Pancreas (tissue), 10 donors: ENCODE results near the gene RPL10A. TPM values are rescaled to one million over a fixed set of nuclear protein-coding genes. Genes with fewer than 3 reads are reported as not detected.

Source experiments
- ATAC-seq, 4 donors: fragments of 200-7000 bp; cut with Tn5 transposase; one replicate each; pipeline versions ENCODE4 v1.8.0 to v1.9.1; 2020; ENCODE audit warnings: mild to moderate bottlenecking in 4 of 4, moderate library complexity in 4 of 4
- DNase-seq, 6 donors: peaks; one replicate each; pipeline ENCODE4 v3.0.0-alpha.2; 2020
- FAIRE-seq: peaks from 2 replicates; lab custom pipeline; 2012; peaks lifted over from hg19 to GRCh38; lab: Jason Lieb, UNC
- H3K27ac ChIP-seq, 4 donors: fragments of 200-600 bp; sonication (generic); 1 replicate in 3 of 4; 2 replicates in 1 of 4; pipeline versions ENCODE4 v1.5.0 to v1.8.0; 2020
- H3K27me3 ChIP-seq, 4 donors: fragments of 200-600 bp; one replicate each; pipeline ENCODE4 v1.8.0; 2021
- H3K36me3 ChIP-seq, 3 donors: fragments of 200-600 bp; sonication (generic) in 1 of 3; one replicate each; pipeline versions ENCODE4 v1.5.0 to v1.8.0; 2020 to 2021
- H3K4me1 ChIP-seq, 3 donors: fragments of 200-600 bp; one replicate each; pipeline ENCODE4 v1.8.0; 2021
- H3K4me3 ChIP-seq, 4 donors: fragments of 200-600 bp; sonication (generic) in 2 of 4; one replicate each; pipeline versions ENCODE4 v1.5.0 to v1.8.0; 2020 to 2021
- H3K9me3 ChIP-seq, 4 donors: fragments of 200-600 bp; one replicate each; pipeline ENCODE4 v1.8.0; 2021
- CTCF ChIP-seq, 4 donors: fragments of 200-600 bp; sonication (generic) in 3 of 4; IDR thresholded peaks; one replicate each; pipeline versions ENCODE4 v1.5.0 to v1.8.0; 2021; ENCODE audit warnings: antibody characterized with exemption in 4 of 4
- WGBS, 2 donors: extraction: QIAGEN DNeasy Blood & Tissue Kit; methylation state at CpG; one replicate each; pipeline ENCODE4 v1.1.7; 2013; 5-methylcytosine and 5-hydroxymethylcytosine counted together
- intact Hi-C, 3 donors: fragments of 100-400 bp; cut with DNase I; formaldehyde crosslinking; loops; one replicate each; pipeline versions ENCODE4 v1.11.1 to v1.14.2; 2022
- polyA plus RNA-seq, 2 donors: library from polyadenylated mRNA; stranded (reverse); fragments of 200-250 nt; gene quantifications; one replicate each; pipeline ENCODE4 v1.2.3, GENCODE V29; 2013
- total RNA-seq, 6 donors: library from RNA; stranded (reverse); fragmentation: NEBNext Ultra II Directional in 4 of 6; extraction: Animal tissue kit (Norgen Biotek cat#: 25700) in 4 of 6; gene quantifications; one replicate each; pipeline versions ENCODE4 v1.2.1 to v1.2.4, GENCODE V29; 2021 to 2023
- donor health status: healthy with polysubstance abuse.
- donor health status: DM: no; HTN: no; CAD: no; lungs with moderate emphysema.
- donor health status: DM: no; HTN: no; CAD: no.
- donor health status: control.
- donor health status: control.
- donor health status: Bipolar disorder and iron deficiency.
- donor health status: DM: yes; HTN: yes; CAD: no.
- donor health status: DM: no; HTN: no; CAD: no.
- donor health status: DM: no; HTN: no; CAD: no.
- donor health status: DM: yes; HTN: yes; CAD: no.

Gene RPL10A
- total RNA-seq (1,000 to 10,000 TPM in 1 of 6 donors, 100 to 1,000 TPM in 5; 474 to 1,265 (median 898) TPM), polyA plus RNA-seq (1,000 to 10,000 TPM in 1 of 2 donors, 100 to 1,000 TPM in 1; 429 to 1,039 TPM)

GRCh38 chr6:35468181-35468979, at the start of gene RPL10A:
Gene RPL10A, plus strand, starts transcription at chr6:35468401. Its CDS starts 34 bp downstream, at chr6:35468435.
- 0% methylated on average over 74 to 86 of the region's 86 CpGs for WGBS, 2 donors
- peaks cover 0 to 18% (median 0%) of the 10 kb centered on the region in 3 donors for H3K36me3 ChIP-seq

DNA sequence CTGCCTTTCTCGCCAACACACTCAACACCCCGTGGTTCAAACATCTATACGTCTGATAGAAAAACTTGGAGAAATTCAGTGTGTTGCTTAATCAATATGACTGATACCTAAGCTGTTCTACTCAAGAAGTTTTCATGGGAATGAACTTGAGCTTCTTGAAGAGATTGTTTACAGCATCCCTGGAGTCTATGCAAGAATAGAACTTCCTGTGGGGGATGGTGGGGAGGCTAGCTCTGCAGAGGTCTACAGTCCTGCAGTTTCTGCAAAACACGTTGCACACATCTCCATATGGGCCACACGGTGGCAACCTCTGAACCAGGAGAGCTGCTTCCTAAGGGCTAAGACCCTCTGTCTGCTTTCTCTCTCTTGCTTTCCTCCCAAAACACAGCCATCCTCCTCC, 48.8 kb upstream of the RPL10A start:
- no peak for FAIRE-seq
- intact Hi-C loops, result loop anchor here in 1 of 3 donors (10.0 kb wide), 1 partner anchor 75 kb away; the partner anchor contains the start of gene PPARD
- ATAC-seq, result no peak
- Histone ChIP-seq H3K36me3 (peaks cover 0 to 9% (median 0%) of the 10 kb centered on the region in 3 donors), H3K4me1 (peaks cover 0 to 3% (median 0%) of the 10 kb centered on the region in 3 donors), H3K27me3 (no peaks in the 10 kb centered on the region), H3K9me3 (no peaks in the 10 kb centered on the region), H3K4me3 (no peak overlapping the region), H3K27ac (no peak overlapping the region)
- WGBS, 2 donors, result 88 to 89% methylated on average over 5 of the region's 5 CpGs
- no peak for DNase-seq
- no peak for TF ChIP-seq CTCF (IDR thresholded peaks at IDR 0.05)

More at GRCh38 chr6:35468181-35468979, at the start of gene RPL10A:
- FAIRE-seq (no peak), ATAC-seq (peak; percentile 88 to 94 (median 92)), DNase-seq (peak; percentile 94 to 98 (median 96))
- no peaks in the 10 kb centered on the region for H3K27me3 ChIP-seq
- H3K4me3 ChIP-seq, result peak within 1 kb of the TSS; percentile 61 to 90 (median 86)
- H3K9me3 ChIP-seq, result no peaks in the 10 kb centered on the region
- peak within 1 kb of the TSS; percentile 66 to 92 (median 78) for H3K27ac ChIP-seq
- H3K4me1 ChIP-seq, result peaks cover 0 to 15% (median 0%) of the 10 kb centered on the region in 3 donors
- TF ChIP-seq CTCF (IDR thresholded peaks at IDR 0.05), result peak; percentile 90 to 96 (median 93)
- intact Hi-C loops, result no loop called here

- intact Hi-C loops, result loop anchor here in 1 of 3 donors (10.0 kb wide), 1 partner anchor 75 kb away; the partner anchor contains the start of gene PPARD
- DNase-seq, result no peak
- no peak for TF ChIP-seq CTCF (IDR thresholded peaks at IDR 0.05)
Observed at GRCh38 chr6:35419961-35420360, 48.2 kb upstream of the RPL10A start.

GRCh38 chr6:35425284-35425683, 42.9 kb upstream of the RPL10A start:
- WGBS, 2 donors, result 82 to 88% methylated on average over 3 of the region's 3 CpGs
- intact Hi-C loops, result no loop called here
- Histone ChIP-seq H3K4me1 (no peaks in the 10 kb centered on the region), H3K27ac (no peak overlapping the region), H3K27me3 (no peaks in the 10 kb centered on the region), H3K36me3 (peaks cover 0 to 14% (median 0%) of the 10 kb centered on the region in 3 donors), H3K9me3 (no peaks in the 10 kb centered on the region), H3K4me3 (no peak overlapping the region)
- ATAC-seq, result peak in 1 of 4 donors; percentile 10
- FAIRE-seq, result no peak
- DNase-seq, result no peak
- no peak for TF ChIP-seq CTCF (IDR thresholded peaks at IDR 0.05)

More at GRCh38 chr6:35419961-35420360, 48.2 kb upstream of the RPL10A start:
- FAIRE-seq (no peak), ATAC-seq (no peak)
- Histone ChIP-seq H3K9me3 (no peaks in the 10 kb centered on the region), H3K27me3 (no peaks in the 10 kb centered on the region), H3K4me1 (peaks cover 0 to 2% (median 0%) of the 10 kb centered on the region in 3 donors), H3K36me3 (peaks cover 0 to 14% (median 0%) of the 10 kb centered on the region in 3 donors), H3K4me3 (no peak overlapping the region), H3K27ac (no peak overlapping the region)
- 96% methylated on average over 14 of the region's 14 CpGs for WGBS, 2 donors
